Renal cortex interstitium (tissue), 11 donors: ENCODE results near the gene KLHDC9. TPM values are rescaled to one million over a fixed set of nuclear protein-coding genes. Genes with fewer than 3 reads are reported as not detected.

Experiments used
- DNase-seq, 11 donors: peaks; one replicate each; pipeline ENCODE4 v3.0.0-alpha.2; 2013; ENCODE audit warnings: low read depth in 9 of 11, low spot score in 4 of 11; ENCODE audit errors: extremely low read depth in 1 of 11
- polyA plus RNA-seq, 3 donors: library from polyadenylated mRNA; unstranded; fragments of 120-200 nt; gene quantifications; one replicate each; pipeline ENCODE4 v1.2.1, GENCODE V29; 2013; ENCODE audit not compliant: insufficient read length in 3 of 3

Gene KLHDC9
- polyA plus RNA-seq, 3 donors = 15.7 to 19.3 (median 17.6) TPM

GRCh38 chr1:161071886-161072371 is 26.2 kb upstream of the KLHDC9 start:
- no peak for DNase-seq

- no peak for DNase-seq
These were observed 25.3 kb upstream of the KLHDC9 start for GRCh38 chr1:161072751-161073449.

- DNase-seq = no peak
These were observed 24.6 kb upstream of the KLHDC9 start for GRCh38 chr1:161073474-161074121.

GRCh38 chr1:161074676-161075368 is 23.3 kb upstream of the KLHDC9 start:
- no peak for DNase-seq

- DNase-seq = no peak
These were observed 21.8 kb upstream of the KLHDC9 start for GRCh38 chr1:161076410-161076809.

GRCh38 chr1:161077426-161077825 is 20.7 kb upstream of the KLHDC9 start:
- no peak for DNase-seq

- no peak for DNase-seq
These were observed 18.6 kb upstream of the KLHDC9 start for GRCh38 chr1:161079436-161080110.

GRCh38 chr1:161080441-161081405 is 17.4 kb upstream of the KLHDC9 start:
- no peak for DNase-seq

- DNase-seq = no peak
These were observed 16.6 kb upstream of the KLHDC9 start for GRCh38 chr1:161081519-161081918.

GRCh38 chr1:161082483-161082882 is 15.7 kb upstream of the KLHDC9 start:
- no peak for DNase-seq

- DNase-seq = no peak
These were observed 15.0 kb upstream of the KLHDC9 start for GRCh38 chr1:161082996-161083747.

- DNase-seq = no peak
These were observed 14.2 kb upstream of the KLHDC9 start for GRCh38 chr1:161083748-161084596.

- DNase-seq = no peak
These were observed 13.6 kb upstream of the KLHDC9 start for GRCh38 chr1:161084597-161084988.

- DNase-seq = no peak
These were observed 13.0 kb upstream of the KLHDC9 start for GRCh38 chr1:161085165-161085564.

- no peak for DNase-seq
These were observed 11.7 kb upstream of the KLHDC9 start for GRCh38 chr1:161086457-161086856.

- no peak for DNase-seq
These were observed 9.5 kb upstream of the KLHDC9 start for GRCh38 chr1:161088587-161089110.
